Measurements from ENCODE around the gene C4B.

DNA sequence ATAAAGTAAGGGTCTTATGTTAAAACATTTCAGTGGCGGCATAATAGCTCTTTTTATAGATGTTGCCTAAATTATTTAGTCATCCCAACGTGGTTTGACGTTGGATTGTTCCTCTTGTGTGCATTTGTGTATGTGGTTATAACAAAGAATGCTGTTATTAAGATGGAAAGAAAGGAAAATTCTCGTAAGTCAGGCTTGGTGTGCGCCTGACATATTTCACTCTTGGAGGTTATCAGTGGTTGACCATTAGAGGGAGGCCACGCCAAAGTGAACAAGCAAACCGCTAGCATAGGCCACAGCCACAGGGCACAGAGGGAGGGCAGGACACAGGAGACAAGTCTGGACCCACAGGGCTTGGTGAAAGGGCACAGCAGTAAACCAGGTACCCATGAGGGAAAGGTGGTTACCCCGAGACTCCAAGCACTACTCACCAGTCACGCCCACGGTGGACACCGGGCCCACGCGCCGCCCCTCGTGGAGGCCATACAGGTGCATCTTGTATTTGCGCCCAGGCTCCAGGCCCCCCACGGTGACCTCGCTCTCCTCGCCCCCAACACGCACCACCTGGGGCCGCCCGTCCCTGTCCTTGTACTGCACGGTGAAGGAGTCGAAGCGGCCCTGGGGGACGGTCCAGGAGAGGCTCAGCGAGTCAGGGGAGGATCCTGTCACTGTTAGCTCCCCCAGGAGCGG lies 46.5 kb downstream of the C4B start:
- TF ChIP-seq, protein P1, sequence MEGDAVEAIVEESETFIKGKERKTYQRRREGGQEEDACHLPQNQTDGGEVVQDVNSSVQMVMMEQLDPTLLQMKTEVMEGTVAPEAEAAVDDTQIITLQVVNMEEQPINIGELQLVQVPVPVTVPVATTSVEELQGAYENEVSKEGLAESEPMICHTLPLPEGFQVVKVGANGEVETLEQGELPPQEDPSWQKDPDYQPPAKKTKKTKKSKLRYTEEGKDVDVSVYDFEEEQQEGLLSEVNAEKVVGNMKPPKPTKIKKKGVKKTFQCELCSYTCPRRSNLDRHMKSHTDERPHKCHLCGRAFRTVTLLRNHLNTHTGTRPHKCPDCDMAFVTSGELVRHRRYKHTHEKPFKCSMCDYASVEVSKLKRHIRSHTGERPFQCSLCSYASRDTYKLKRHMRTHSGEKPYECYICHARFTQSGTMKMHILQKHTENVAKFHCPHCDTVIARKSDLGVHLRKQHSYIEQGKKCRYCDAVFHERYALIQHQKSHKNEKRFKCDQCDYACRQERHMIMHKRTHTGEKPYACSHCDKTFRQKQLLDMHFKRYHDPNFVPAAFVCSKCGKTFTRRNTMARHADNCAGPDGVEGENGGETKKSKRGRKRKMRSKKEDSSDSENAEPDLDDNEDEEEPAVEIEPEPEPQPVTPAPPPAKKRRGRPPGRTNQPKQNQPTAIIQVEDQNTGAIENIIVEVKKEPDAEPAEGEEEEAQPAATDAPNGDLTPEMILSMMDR (IDR thresholded peaks at IDR 0.05) = no peak
- TF ChIP-seq EZH2 (IDR thresholded peaks at IDR 0.05; ENCODE audit: borderline replicate concordance, insufficient read depth, low read depth, low read length, poor library complexity, severe bottlenecking) = no peak
